ENCODE data around the gene RXRB. TPM values are rescaled to one million over a fixed set of nuclear protein-coding genes. Genes with fewer than 3 reads are reported as not detected.
A peak's percentile ranks its signal among the peaks of the same experiment; 100 is the strongest.

The RXRB gene
- total and polyA plus RNA-seq, 8 donors: 35.4 to 76.2 (median 61.9) TPM

GRCh38 chr6:33171880-33172687 lies 28.4 kb downstream of the RXRB start:
- Histone ChIP-seq H3K4me1 (no peaks in the 10 kb centered on the region), H3K4me3 (no peak overlapping the region), H3K36me3 (no peaks in the 10 kb centered on the region), H3K27me3 (no peaks in the 10 kb centered on the region), H3K9me3 (no peaks in the 10 kb centered on the region), H3K27ac (no peak overlapping the region)
- DNase-seq: no peak
- intact Hi-C loops (cut with DNase I): no loop called here
- no peak for ATAC-seq
- TF ChIP-seq, protein P1, sequence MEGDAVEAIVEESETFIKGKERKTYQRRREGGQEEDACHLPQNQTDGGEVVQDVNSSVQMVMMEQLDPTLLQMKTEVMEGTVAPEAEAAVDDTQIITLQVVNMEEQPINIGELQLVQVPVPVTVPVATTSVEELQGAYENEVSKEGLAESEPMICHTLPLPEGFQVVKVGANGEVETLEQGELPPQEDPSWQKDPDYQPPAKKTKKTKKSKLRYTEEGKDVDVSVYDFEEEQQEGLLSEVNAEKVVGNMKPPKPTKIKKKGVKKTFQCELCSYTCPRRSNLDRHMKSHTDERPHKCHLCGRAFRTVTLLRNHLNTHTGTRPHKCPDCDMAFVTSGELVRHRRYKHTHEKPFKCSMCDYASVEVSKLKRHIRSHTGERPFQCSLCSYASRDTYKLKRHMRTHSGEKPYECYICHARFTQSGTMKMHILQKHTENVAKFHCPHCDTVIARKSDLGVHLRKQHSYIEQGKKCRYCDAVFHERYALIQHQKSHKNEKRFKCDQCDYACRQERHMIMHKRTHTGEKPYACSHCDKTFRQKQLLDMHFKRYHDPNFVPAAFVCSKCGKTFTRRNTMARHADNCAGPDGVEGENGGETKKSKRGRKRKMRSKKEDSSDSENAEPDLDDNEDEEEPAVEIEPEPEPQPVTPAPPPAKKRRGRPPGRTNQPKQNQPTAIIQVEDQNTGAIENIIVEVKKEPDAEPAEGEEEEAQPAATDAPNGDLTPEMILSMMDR (IDR thresholded peaks at IDR 0.05): no peak

DNA sequence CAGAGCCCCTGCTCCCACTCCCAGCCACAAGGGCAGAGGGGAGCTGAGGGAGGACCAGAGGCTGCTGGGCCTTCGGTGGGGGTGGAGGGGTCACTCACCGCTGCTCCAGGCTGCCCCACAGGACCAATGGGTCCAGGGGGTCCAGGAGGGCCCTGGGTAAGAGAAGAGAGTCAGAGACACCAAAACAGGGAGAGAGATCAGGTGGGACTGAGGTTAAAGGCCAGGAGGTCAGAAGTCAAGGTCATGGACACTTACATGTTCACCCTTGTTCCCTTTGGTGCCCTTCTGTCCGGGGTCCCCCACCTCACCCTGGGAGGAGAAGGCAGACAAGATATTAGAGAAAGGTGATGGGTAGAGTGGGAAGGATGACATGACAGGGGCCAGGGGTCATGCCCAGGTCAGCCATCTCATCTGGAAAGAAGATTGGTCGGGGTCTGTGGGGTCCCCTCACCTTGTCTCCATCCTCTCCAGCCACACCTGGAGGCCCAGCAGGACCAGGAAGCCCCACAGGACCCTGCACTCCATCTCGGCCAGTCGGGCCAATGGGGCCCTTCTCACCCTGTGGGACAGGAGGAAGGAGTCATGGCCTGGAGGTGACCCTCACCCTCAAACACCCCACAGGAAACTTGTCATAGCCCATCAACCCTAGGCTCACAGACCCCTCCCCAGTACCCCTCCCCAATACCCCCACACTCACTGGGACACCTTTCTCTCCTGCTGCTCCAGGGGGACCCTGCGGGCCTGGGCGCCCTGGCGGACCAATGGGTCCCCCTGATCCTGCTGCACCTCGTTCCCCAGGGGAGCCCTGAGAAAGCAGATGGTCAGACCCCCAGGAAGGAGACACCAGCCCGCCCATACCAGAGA lies 29.2 kb downstream of the RXRB start:
- TF ChIP-seq, protein P1 (IDR thresholded peaks at IDR 0.05): no peak

DNA sequence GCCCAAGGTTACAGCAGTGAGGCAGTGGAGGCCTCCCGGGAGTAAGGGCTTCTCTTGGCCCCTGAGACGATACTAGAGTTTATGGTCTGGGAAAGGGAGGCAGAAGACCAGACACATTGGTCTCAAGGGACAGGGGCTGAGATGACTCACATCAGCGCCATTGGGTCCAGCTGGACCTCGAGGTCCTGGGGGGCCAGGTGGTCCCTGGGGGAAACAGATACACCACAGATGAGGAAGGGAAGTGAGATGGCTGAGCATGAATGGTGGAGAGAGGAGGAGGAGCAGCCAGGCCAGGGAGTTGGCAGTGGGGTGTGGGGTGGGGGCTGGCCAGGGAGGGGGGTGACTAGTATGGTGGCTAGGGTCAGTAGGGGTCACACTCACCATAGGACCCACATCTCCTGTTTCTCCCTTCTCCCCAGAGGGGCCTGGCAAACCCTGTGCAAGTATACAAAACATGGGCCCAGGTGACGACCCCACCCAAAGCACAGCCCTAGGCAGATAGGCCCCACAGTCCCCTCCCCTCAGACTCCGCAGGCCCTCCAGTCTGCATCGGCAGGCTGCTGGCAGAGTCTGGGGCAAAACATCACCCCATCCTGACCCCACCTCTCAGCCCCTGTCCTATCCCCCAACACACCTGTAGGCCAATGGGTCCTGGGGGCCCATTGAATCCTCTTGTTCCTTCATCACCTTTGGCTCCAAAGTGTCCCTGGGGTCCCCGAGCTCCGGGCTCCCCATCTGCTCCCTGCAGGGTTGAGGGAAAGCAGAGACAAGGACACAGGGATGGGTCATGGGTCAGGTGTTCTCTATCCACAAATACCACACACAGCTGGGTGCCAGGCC lies 30.1 kb downstream of the RXRB start:
- Histone ChIP-seq H3K4me1 (no peaks in the 10 kb centered on the region), H3K27me3 (no peaks in the 10 kb centered on the region), H3K9me3 (no peaks in the 10 kb centered on the region), H3K4me3 (no peak overlapping the region), H3K27ac (no peak overlapping the region), H3K36me3 (no peaks in the 10 kb centered on the region)
- TF ChIP-seq, protein P1 (IDR thresholded peaks at IDR 0.05): no peak
- intact Hi-C loops (cut with DNase I): no loop called here
- ATAC-seq (no peak), DNase-seq (peak in 1 of 4 donors; percentile 24)

More for the DNA sequence above, 29.2 kb downstream of the RXRB start:
- H3K9me3 ChIP-seq: no peaks in the 10 kb centered on the region
- no peak overlapping the region for H3K27ac ChIP-seq
- H3K27me3 ChIP-seq: no peaks in the 10 kb centered on the region
- H3K4me3 ChIP-seq: no peak overlapping the region
- ATAC-seq: no peak
- intact Hi-C loops (cut with DNase I): no loop called here
- DNase-seq: peak in 1 of 4 donors; percentile 20
- no peaks in the 10 kb centered on the region for H3K4me1 ChIP-seq
- H3K36me3 ChIP-seq: no peaks in the 10 kb centered on the region

DNA sequence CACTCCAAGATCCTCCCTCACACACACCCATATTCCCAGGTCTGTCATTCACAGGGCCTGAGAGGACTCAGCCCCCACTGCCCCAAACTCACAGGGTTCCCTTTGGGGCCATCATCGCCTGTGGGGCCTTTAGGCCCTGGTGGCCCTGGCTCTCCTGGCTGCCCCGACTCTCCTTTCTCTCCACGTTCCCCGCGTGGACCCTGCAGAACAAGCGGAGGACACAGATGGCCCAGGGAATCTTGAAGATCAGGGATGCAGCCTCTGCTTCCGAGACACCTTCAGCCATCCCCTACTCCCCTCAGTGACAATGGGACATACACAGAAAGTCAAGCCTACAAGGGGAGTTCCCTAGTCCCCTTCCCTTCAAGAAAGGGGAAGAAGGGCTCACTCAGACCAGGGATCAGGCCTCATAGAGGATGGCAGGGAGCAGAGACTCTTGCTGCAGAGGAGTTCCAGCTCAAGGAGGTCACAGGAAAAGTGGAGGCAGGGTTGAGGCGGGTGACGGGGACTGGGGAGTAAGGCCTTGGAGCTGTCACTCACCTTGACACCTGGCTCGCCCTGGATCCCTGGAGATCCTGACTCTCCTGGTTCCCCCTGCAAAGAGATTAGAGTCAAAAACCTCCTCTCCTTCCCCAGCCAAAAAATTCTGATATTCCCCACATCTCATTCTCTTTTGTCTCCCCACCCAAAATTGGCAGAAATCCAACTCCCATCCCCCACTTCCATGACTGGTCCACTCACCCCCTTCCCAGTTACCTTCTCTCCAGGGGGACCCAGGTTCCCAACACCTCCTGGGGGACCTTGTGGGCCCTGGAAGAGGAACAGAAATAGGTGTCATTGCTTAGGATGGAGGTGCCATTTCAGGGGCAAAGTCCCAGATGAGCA lies 30.9 kb downstream of the RXRB start:
- DNase-seq: no peak
- TF ChIP-seq, protein P1 (IDR thresholded peaks at IDR 0.05): no peak
- intact Hi-C loops (cut with DNase I): loop anchor here in 1 of 2 donors (10.0 kb wide), 1 partner anchor 75 kb away; no protein-coding TSS in a partner anchor

More for the DNA sequence above, 30.9 kb downstream of the RXRB start:
- no peak overlapping the region for H3K4me3 ChIP-seq
- H3K36me3 ChIP-seq: no peaks in the 10 kb centered on the region
- no peaks in the 10 kb centered on the region for H3K4me1 ChIP-seq
- H3K9me3 ChIP-seq: no peaks in the 10 kb centered on the region
- no peak for ATAC-seq
- no peaks in the 10 kb centered on the region for H3K27me3 ChIP-seq
- H3K27ac ChIP-seq: no peak overlapping the region

Data from left lung (tissue), 10 donors.